ENCODE measurements around the gene STK32A.

The STK32A gene

GRCh38 chr5:147303251-147303650 lies 68.4 kb downstream of the STK32A start:
- Histone ChIP-seq H3K4me1 (ENCODE audit: control insufficient read depth in 1 of 2, insufficient read depth in 1 of 2, low read depth in 1 of 2, low read length in 1 of 2) (no peaks in the 10 kb centered on the region), H3K27ac (no peak overlapping the region), H3K9me3 (no peaks in the 10 kb centered on the region), H3K36me3 (no peaks in the 10 kb centered on the region), H3K27me3 (no peaks in the 10 kb centered on the region), H3K4me3 (ENCODE audit: low read depth in 1 of 2, low read length in 1 of 2) (no peak overlapping the region)
- TF ChIP-seq CTCF (IDR thresholded peaks at IDR 0.05) = no peak

GRCh38 chr5:147303976-147304375 lies 69.2 kb downstream of the STK32A start:
- no peak for TF ChIP-seq CTCF (IDR thresholded peaks at IDR 0.05)
- no peak overlapping the region for H3K4me3 ChIP-seq (ENCODE audit: low read depth in 1 of 2, low read length in 1 of 2)
- H3K4me1 ChIP-seq (ENCODE audit: control insufficient read depth in 1 of 2, insufficient read depth in 1 of 2, low read depth in 1 of 2, low read length in 1 of 2) = no peaks in the 10 kb centered on the region
- no peaks in the 10 kb centered on the region for H3K9me3 ChIP-seq
- no peak overlapping the region for H3K27ac ChIP-seq
- H3K27me3 ChIP-seq = no peaks in the 10 kb centered on the region
- no peaks in the 10 kb centered on the region for H3K36me3 ChIP-seq

GRCh38 chr5:147305147-147305546 lies 70.3 kb downstream of the STK32A start:
- no peak overlapping the region for H3K27ac ChIP-seq
- H3K9me3 ChIP-seq = no peaks in the 10 kb centered on the region
- TF ChIP-seq CTCF (IDR thresholded peaks at IDR 0.05) = no peak
- H3K4me1 ChIP-seq (ENCODE audit: control insufficient read depth in 1 of 2, insufficient read depth in 1 of 2, low read depth in 1 of 2, low read length in 1 of 2) = peaks cover 0 to 4% of the 10 kb centered on the region in 2 experiments
- H3K27me3 ChIP-seq = no peaks in the 10 kb centered on the region
- no peaks in the 10 kb centered on the region for H3K36me3 ChIP-seq
- no peak overlapping the region for H3K4me3 ChIP-seq (ENCODE audit: low read depth in 1 of 2, low read length in 1 of 2)

- no peaks in the 10 kb centered on the region for H3K9me3 ChIP-seq
- no peak for TF ChIP-seq CTCF (IDR thresholded peaks at IDR 0.05)
- H3K36me3 ChIP-seq = no peaks in the 10 kb centered on the region
- H3K4me1 ChIP-seq (ENCODE audit: control insufficient read depth in 1 of 2, insufficient read depth in 1 of 2, low read depth in 1 of 2, low read length in 1 of 2) = peaks cover 0 to 7% of the 10 kb centered on the region in 2 experiments
- no peak overlapping the region for H3K4me3 ChIP-seq (ENCODE audit: low read depth in 1 of 2, low read length in 1 of 2)
- H3K27me3 ChIP-seq = no peaks in the 10 kb centered on the region
- no peak overlapping the region for H3K27ac ChIP-seq
These were observed 71.5 kb downstream of the STK32A start for GRCh38 chr5:147306351-147306750.

- peaks cover 0 to 7% of the 10 kb centered on the region in 2 experiments for H3K4me1 ChIP-seq (ENCODE audit: control insufficient read depth in 1 of 2, insufficient read depth in 1 of 2, low read depth in 1 of 2, low read length in 1 of 2)
These were observed 72.3 kb downstream of the STK32A start for GRCh38 chr5:147307170-147307569.

More at GRCh38 chr5:147307170-147307569, 72.3 kb downstream of the STK32A start:
- H3K27ac ChIP-seq = no peak overlapping the region
- H3K36me3 ChIP-seq = no peaks in the 10 kb centered on the region
- no peak for TF ChIP-seq CTCF (IDR thresholded peaks at IDR 0.05)
- no peaks in the 10 kb centered on the region for H3K27me3 ChIP-seq
- no peak overlapping the region for H3K4me3 ChIP-seq (ENCODE audit: low read depth in 1 of 2, low read length in 1 of 2)
- H3K9me3 ChIP-seq = no peaks in the 10 kb centered on the region

All from neutrophil (primary cell).